Kidney (tissue), 14 donors: ENCODE data around the gene PTPRG. TPM values are rescaled to one million over a fixed set of nuclear protein-coding genes. Genes with fewer than 3 reads are reported as not detected.
A peak's percentile ranks its signal among the peaks of the same experiment; 100 is the strongest.

Source experiments
- DNase-seq, 5 donors: peaks; one replicate each; pipeline ENCODE4 v3.0.0-alpha.2; 2013 to 2020
- FAIRE-seq: peaks from 2 replicates; lab custom pipeline; 2012; peaks lifted over from hg19 to GRCh38; lab: Jason Lieb, UNC
- H3K27ac ChIP-seq, 2 donors: one replicate each; pipeline ENCODE4 v1.7.0; 2013; ENCODE audit warnings: low read depth in 2 of 2, low read length in 2 of 2, inconsistent platforms in 1 of 2
- H3K27me3 ChIP-seq: one replicate; pipeline ENCODE4 v1.7.1; 2013; ENCODE audit warnings: low read length, inconsistent platforms; ENCODE audit not compliant: control insufficient read depth, insufficient read depth
- H3K36me3 ChIP-seq, 3 donors: one replicate each; pipeline versions ENCODE4 v1.7.0 to v1.7.1; 2013; ENCODE audit warnings: low read length in 3 of 3, control low read depth in 1 of 3, inconsistent platforms in 1 of 3; ENCODE audit not compliant: insufficient read depth in 3 of 3, control insufficient read depth in 2 of 3
- H3K4me1 ChIP-seq, 3 donors: one replicate each; pipeline versions ENCODE4 v1.7.0 to v1.7.1; 2013; ENCODE audit warnings: low read length in 3 of 3, inconsistent platforms in 1 of 3, low read depth in 1 of 3; ENCODE audit not compliant: control insufficient read depth in 2 of 3, insufficient read depth in 2 of 3
- H3K4me3 ChIP-seq, 3 donors: one replicate each; pipeline versions ENCODE4 v1.7.0 to v1.8.1; 2013; ENCODE audit warnings: low read length in 3 of 3, control low read depth in 1 of 3, inconsistent platforms in 1 of 3
- H3K9ac ChIP-seq, 3 donors: one replicate each; pipeline versions ENCODE4 v1.7.0 to v1.7.1; 2013; ENCODE audit warnings: low read length in 3 of 3, control low read depth in 1 of 3, inconsistent platforms in 1 of 3
- H3K9me3 ChIP-seq, 3 donors: one replicate each; pipeline versions ENCODE4 v1.7.0 to v1.7.1; 2013; ENCODE audit warnings: low read length in 3 of 3, control low read depth in 1 of 3, inconsistent platforms in 1 of 3; ENCODE audit not compliant: control insufficient read depth in 2 of 3, insufficient read depth in 1 of 3
- CTCF ChIP-seq: IDR thresholded peaks from 3 replicates; pipeline ENCODE4 v1.5.1; 2012; ENCODE audit warnings: mild to moderate bottlenecking, moderate library complexity, borderline replicate concordance; ENCODE audit not compliant: insufficient read depth; ENCODE audit errors: extremely low read depth
- intact Hi-C: fragments of 100-400 bp; cut with DNase I; formaldehyde crosslinking; loops from one replicate; pipeline ENCODE4 v1.11.1; 2022
- polyA plus RNA-seq: library from polyadenylated mRNA; stranded (reverse); fragments of 350-450 nt; fragmentation: Illumina TruSeq; extraction: RNeasy Lipid Tissue Mini Kit (QIAGEN cat#74804); gene quantifications from one replicate; pipeline ENCODE4 v1.2.3, GENCODE V29; 2014; ENCODE audit warnings: low read depth, low replicate concordance; ENCODE audit not compliant: insufficient read depth
- total RNA-seq: library from RNA; stranded (reverse); fragmentation: NEBNext Ultra II Directional; extraction: Animal tissue kit (Norgen Biotek cat#: 25700); gene quantifications from one replicate; pipeline ENCODE4 v1.2.1, GENCODE V29; 2021
- donor health status: control.
- donor health status: control.
- donor health status: control.
- donor health status: control.
- donor health status: control.
- donor health status: DM: yes; HTN: yes; CAD: no.
- donor health status: Normal renal cell carcinoma (clear cell type).

Gene PTPRG
- total and polyA plus RNA-seq, 2 donors from 2014 or later, result 9.2 to 154 TPM

- no peaks in the 10 kb centered on the region for H3K4me1 ChIP-seq
- TF ChIP-seq CTCF, result no peak
- DNase-seq (peak in 1 of 5 donors; percentile 1), FAIRE-seq (peak; percentile 56)
- intact Hi-C loops, result no loop called here
- H3K9me3 ChIP-seq, result no peaks in the 10 kb centered on the region
- no peaks in the 10 kb centered on the region for H3K27me3 ChIP-seq
- H3K36me3 ChIP-seq, result no peaks in the 10 kb centered on the region
- H3K9ac ChIP-seq, result no peak overlapping the region
- no peak overlapping the region for H3K27ac ChIP-seq
- H3K4me3 ChIP-seq, result no peak overlapping the region
Observed at GRCh38 chr3:62312201-62312600, 750.8 kb downstream of the PTPRG start.

- no peak overlapping the region for H3K9ac ChIP-seq
- peaks cover 0 to 3% (median 0%) of the 10 kb centered on the region in 3 donors for H3K4me1 ChIP-seq
- DNase-seq (no peak), FAIRE-seq (no peak)
- H3K27me3 ChIP-seq, result no peaks in the 10 kb centered on the region
- no peak overlapping the region for H3K4me3 ChIP-seq
- intact Hi-C loops, result no loop called here
- no peaks in the 10 kb centered on the region for H3K9me3 ChIP-seq
- no peak overlapping the region for H3K27ac ChIP-seq
- no peaks in the 10 kb centered on the region for H3K36me3 ChIP-seq
- TF ChIP-seq CTCF, result no peak
Observed at GRCh38 chr3:62316525-62316924, 755.2 kb downstream of the PTPRG start.

GRCh38 chr3:62318365-62318751 is 757.0 kb downstream of the PTPRG start:
- no peaks in the 10 kb centered on the region for H3K36me3 ChIP-seq
- peaks cover 0 to 3% (median 0%) of the 10 kb centered on the region in 3 donors for H3K4me1 ChIP-seq
- peak overlapping the region in 2 of 3 donors; percentile 48 to 56 for H3K9ac ChIP-seq
- no peak for FAIRE-seq
- no peak for TF ChIP-seq CTCF
- no peaks in the 10 kb centered on the region for H3K9me3 ChIP-seq
- H3K27ac ChIP-seq, result no peak overlapping the region
- intact Hi-C loops, result no loop called here
- no peaks in the 10 kb centered on the region for H3K27me3 ChIP-seq
- H3K4me3 ChIP-seq, result peak overlapping the region; percentile 87 to 94 (median 93)
- no peak for DNase-seq
